SK-N-SH (cell line): ENCODE results near the gene ERC2. TPM values are rescaled to one million over a fixed set of nuclear protein-coding genes. Genes with fewer than 3 reads are reported as not detected.

Source experiments
- CTCF ChIA-PET: fragments of 300-600, 350-600 bp; formaldehyde crosslinking; extraction: SDS; loops from one replicate; lab custom pipeline; 2021; lab: Yijun Ruan, JAX
- POLR2A ChIA-PET: fragments of 350-600 bp; sonication (Branson Sonifier 250); formaldehyde crosslinking; extraction: SDS; loops from one replicate; lab custom pipeline; 2020; ENCODE audit warnings: antibody characterized with exemption, inconsistent platforms; lab: Yijun Ruan, JAX
- DNase-seq: peaks from one replicate; pipeline ENCODE4 v3.0.0; 2012
- H2AFZ ChIP-seq: fragments of 200-600 bp; sonication (generic); 2 replicates; pipeline ENCODE4 v1.8.1; 2016; ENCODE audit warnings: antibody characterized with exemption, mild to moderate bottlenecking, low read depth
- H3F3A ChIP-seq: fragments of 200-600 bp; sonication (generic); replicated peaks from 2 replicates; pipeline ENCODE3; 2016; ENCODE audit warnings: antibody characterized with exemption, mild to moderate bottlenecking; ENCODE audit not compliant: insufficient read depth
- H3K27ac ChIP-seq, 2 experiments: fragments of 200-500 bp in 1 of 2; fragments of 200-600 bp in 1 of 2; sonication (Bioruptor generic) in 1 of 2; sonication (generic), shearing (Covaris generic) in 1 of 2; 2 replicates each; pipeline versions ENCODE4 v1.5.1 to v1.6.1; 2014 to 2016; ENCODE audit warnings: low read depth in 2 of 2, inconsistent platforms in 1 of 2, low read length in 1 of 2, mild to moderate bottlenecking in 1 of 2, mixed read lengths in 1 of 2
- H3K27me3 ChIP-seq: fragments of 200-600 bp; sonication (generic), shearing (Covaris generic); 2 replicates; pipeline ENCODE4 v1.6.1; 2016; ENCODE audit warnings: mixed run types; ENCODE audit not compliant: insufficient read depth
- H3K36me3 ChIP-seq, 2 experiments: fragments of 200-500 bp in 1 of 2; fragments of 200-600 bp in 1 of 2; sonication (Bioruptor generic) in 1 of 2; sonication (generic) in 1 of 2; replicated peaks in 1 of 2; 2 replicates each; pipeline versions ENCODE3 to v1.5.1; 2014 to 2016; ENCODE audit warnings: low read length in 1 of 2, mild to moderate bottlenecking in 1 of 2; ENCODE audit not compliant: insufficient read depth in 2 of 2, control insufficient read depth in 1 of 2
- H3K4me1 ChIP-seq, 2 experiments: fragments of 200-500 bp in 1 of 2; fragments of 200-600 bp in 1 of 2; sonication (Bioruptor generic) in 1 of 2; sonication (generic), shearing (Covaris generic) in 1 of 2; 2 replicates each; pipeline versions ENCODE4 v1.5.1 to v1.6.1; 2014 to 2016; ENCODE audit warnings: low read depth in 1 of 2, low read length in 1 of 2, mixed run types in 1 of 2; ENCODE audit not compliant: insufficient read depth in 2 of 2, control insufficient read depth in 1 of 2
- H3K4me2 ChIP-seq: fragments of 200-600 bp; sonication (generic), shearing (Covaris generic); 2 replicates; pipeline ENCODE4 v1.6.1; 2017; ENCODE audit warnings: mixed run types
- H3K4me3 ChIP-seq, 2 experiments: fragments of 200-500 bp in 1 of 2; fragments of 200-600 bp in 1 of 2; sonication (Bioruptor generic) in 1 of 2; sonication (generic), shearing (Covaris generic) in 1 of 2; 2 replicates each; pipeline versions ENCODE4 v1.5.1 to v1.8.1; 2014 to 2016; ENCODE audit warnings: low read depth in 2 of 2, inconsistent platforms in 1 of 2, low read length in 1 of 2, mild to moderate bottlenecking in 1 of 2, mixed read lengths in 1 of 2, moderate library complexity in 1 of 2
- H3K79me2 ChIP-seq: fragments of 200-600 bp; sonication (generic); 2 replicates; pipeline ENCODE4 v1.8.1; 2017; ENCODE audit warnings: mild to moderate bottlenecking; ENCODE audit not compliant: insufficient read depth
- H3K9ac ChIP-seq: fragments of 200-600 bp; sonication (generic); 2 replicates; pipeline ENCODE4 v1.6.1; 2017; ENCODE audit warnings: mixed run types
- H3K9me2 ChIP-seq: fragments of 200-600 bp; sonication (generic); 2 replicates; pipeline ENCODE4 v1.6.1; 2017; ENCODE audit warnings: mixed run types
- H3K9me3 ChIP-seq: fragments of 200-600 bp; sonication (generic); 2 replicates; pipeline ENCODE4 v1.6.1; 2017; ENCODE audit warnings: mixed run types, mild to moderate bottlenecking, moderate library complexity
- H4K20me1 ChIP-seq: fragments of 200-600 bp; sonication (generic); 2 replicates; pipeline ENCODE4 v1.6.1; 2017; ENCODE audit warnings: mild to moderate bottlenecking, mixed run types; ENCODE audit not compliant: insufficient read depth
- ELF1 ChIP-seq: IDR thresholded peaks from 2 replicates; pipeline ENCODE4 v1.4.0; 2012
- EZH2phosphoT487 ChIP-seq: fragments of 200-600 bp; sonication (generic); IDR thresholded peaks from 2 replicates; pipeline ENCODE4 v1.6.1; 2017; ENCODE audit warnings: low read depth, mixed run types, mild to moderate bottlenecking, antibody characterized with exemption, moderate library complexity, borderline replicate concordance
- FOXJ3 ChIP-seq: sonication (generic); formaldehyde crosslinking; IDR thresholded peaks from 2 replicates; pipeline ENCODE4 v1.5.1; 2020; ENCODE audit warnings: mild to moderate bottlenecking, missing genetic modification reagents
- FOXM1 ChIP-seq: IDR thresholded peaks from 2 replicates; pipeline ENCODE4 v1.4.0; 2012; ENCODE audit warnings: low read depth, mild to moderate bottlenecking
- GABPA ChIP-seq: IDR thresholded peaks from 2 replicates; pipeline ENCODE4 v1.4.0; 2012; ENCODE audit warnings: low read depth, mild to moderate bottlenecking
- GATA2 ChIP-seq: sonication (generic); formaldehyde crosslinking; IDR thresholded peaks from 2 replicates; pipeline ENCODE4 v1.5.0; 2020; ENCODE audit warnings: mild to moderate bottlenecking, missing genetic modification reagents
- IRF3 ChIP-seq: fragments of 150-350 bp; IDR thresholded peaks from 2 replicates; pipeline ENCODE4 v1.6.1; 2016; ENCODE audit warnings: mild to moderate bottlenecking, low read depth, low read length
- JUND ChIP-seq: IDR thresholded peaks from 2 replicates; pipeline ENCODE4 v1.4.0; 2012
- MEF2A ChIP-seq: IDR thresholded peaks from 2 replicates; pipeline ENCODE4 v1.4.0; 2012; ENCODE audit warnings: low read depth, borderline replicate concordance
- MXI1 ChIP-seq: IDR thresholded peaks from 2 replicates; pipeline ENCODE4 v1.6.1; 2012; ENCODE audit warnings: mild to moderate bottlenecking, low read depth, low read length, improper control_type of control experiment
- NFIC ChIP-seq: IDR thresholded peaks from 2 replicates; pipeline ENCODE4 v1.4.0; 2012; ENCODE audit warnings: borderline replicate concordance
- NRF1 ChIP-seq: IDR thresholded peaks from 2 replicates; pipeline ENCODE4 v1.6.1; 2012; ENCODE audit warnings: low read depth, mild to moderate bottlenecking, low read length
- PBX3 ChIP-seq: IDR thresholded peaks from 2 replicates; pipeline ENCODE4; 2012
- RCOR1 ChIP-seq: fragments of 150-350 bp; IDR thresholded peaks from 2 replicates; pipeline ENCODE4 v1.6.1; 2017; ENCODE audit warnings: antibody characterized with exemption, low read length
- REST ChIP-seq: IDR thresholded peaks from 2 replicates; pipeline ENCODE4 v1.6.1; 2012; ENCODE audit warnings: mild to moderate bottlenecking, low read depth, low read length, moderate library complexity
- RXRA ChIP-seq: IDR thresholded peaks from 2 replicates; pipeline ENCODE4 v1.4.0; 2012; ENCODE audit warnings: low read depth, mild to moderate bottlenecking, borderline replicate concordance
- SIN3A ChIP-seq: IDR thresholded peaks from 2 replicates; pipeline ENCODE4 v1.6.1; 2012; ENCODE audit warnings: low read depth, mild to moderate bottlenecking, low read length, moderate library complexity, borderline replicate concordance
- TAF1 ChIP-seq: IDR thresholded peaks from 2 replicates; pipeline ENCODE4 v1.6.1; 2012; ENCODE audit warnings: low read depth, mild to moderate bottlenecking, low read length, moderate library complexity, borderline replicate concordance
- TCF12 ChIP-seq: IDR thresholded peaks from 2 replicates; pipeline ENCODE4 v1.4.0; 2012
- YY1 ChIP-seq: IDR thresholded peaks from 2 replicates; pipeline ENCODE4 v1.4.0; 2012; ENCODE audit warnings: low read depth, mild to moderate bottlenecking
- WGBS: methylation state at CpG from one replicate; pipeline ENCODE4 v1.1.6; 2017; ENCODE audit warnings: low lambda C conversion rate; 5-methylcytosine and 5-hydroxymethylcytosine counted together
- polyA plus RNA-seq, 3 experiments: library from polyadenylated mRNA; depleted of rRNA; stranded (reverse); fragments of >200 nt; gene quantifications; 2 replicates each; pipeline ENCODE4 v1.2.3, GENCODE V29; 2012
- TF ChIP-seq, protein P1 (sequence below): fragments of 150-350 bp; IDR thresholded peaks from 2 replicates; pipeline ENCODE4 v1.6.1; 2017; ENCODE audit warnings: antibody characterized with exemption, low read length, low read depth, borderline replicate concordance

Gene ERC2
- polyA plus RNA-seq, 1 of the 3 experiments (the other 2 are of a cell fraction), result 1.6 TPM

DNA sequence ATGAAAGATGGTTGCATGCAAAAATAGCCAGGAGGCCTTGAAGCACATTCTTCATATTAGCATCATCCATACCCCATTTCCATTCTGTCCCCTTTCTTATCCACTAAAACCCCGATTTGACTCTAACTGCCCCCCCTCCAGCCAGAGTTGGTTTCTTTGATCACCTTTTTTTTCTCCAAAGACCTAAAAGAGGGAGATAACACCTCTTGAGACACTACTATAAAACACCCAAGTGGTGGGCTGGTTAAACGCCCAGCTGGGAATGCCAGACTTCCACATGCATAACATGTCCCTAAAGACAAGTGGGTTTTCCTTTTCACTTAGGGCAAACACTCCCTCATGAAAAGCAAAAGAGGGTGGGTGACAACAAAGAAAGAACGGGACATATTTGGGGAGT, 847.2 kb downstream of the ERC2 start:
- POLR2A ChIA-PET, result no interaction called here
- Histone ChIP-seq H4K20me1 (no peaks in the 10 kb centered on the region), H3K27me3 (no peaks in the 10 kb centered on the region), H3K36me3 (no peaks in the 10 kb centered on the region), H3K79me2 (no peaks in the 10 kb centered on the region), H3K9ac (no peak overlapping the region), H3K27ac (no peak overlapping the region), H3F3A (no peaks in the 10 kb centered on the region), H2AFZ (no peak overlapping the region), H3K4me2 (no peak overlapping the region), H3K9me2 (no peaks in the 10 kb centered on the region), H3K4me1 (peaks cover 3 to 5% of the 10 kb centered on the region in 2 experiments; a peak in 2 of 4 replicates), H3K9me3 (no peaks in the 10 kb centered on the region), H3K4me3 (no peak overlapping the region)
- DNase-seq, result no peak
- WGBS, result 75% methylated on average over 3 of the region's 3 CpGs
- TF ChIP-seq EZH2phosphoT487 (no peak), SIN3A (no peak), GATA2 (CRISPR knock-in tag) (no peak), TCF12 (no peak), JUND (no peak), NRF1 (no peak), MEF2A (no peak), TAF1 (no peak)
- TF ChIP-seq, protein P1, sequence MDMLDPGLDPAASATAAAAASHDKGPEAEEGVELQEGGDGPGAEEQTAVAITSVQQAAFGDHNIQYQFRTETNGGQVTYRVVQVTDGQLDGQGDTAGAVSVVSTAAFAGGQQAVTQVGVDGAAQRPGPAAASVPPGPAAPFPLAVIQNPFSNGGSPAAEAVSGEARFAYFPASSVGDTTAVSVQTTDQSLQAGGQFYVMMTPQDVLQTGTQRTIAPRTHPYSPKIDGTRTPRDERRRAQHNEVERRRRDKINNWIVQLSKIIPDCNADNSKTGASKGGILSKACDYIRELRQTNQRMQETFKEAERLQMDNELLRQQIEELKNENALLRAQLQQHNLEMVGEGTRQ, result no peak
- CTCF ChIA-PET, result interaction anchor here (1.0 kb wide), 1 partner anchor 11 kb away, joined by 3 read pairs; no protein-coding TSS in a partner anchor

- POLR2A ChIA-PET, result no interaction called here
- no peaks in the 10 kb centered on the region for H3K79me2 ChIP-seq
- no peak for DNase-seq
- TF ChIP-seq RXRA, result no peak
- peak; percentile 26 for TF ChIP-seq PBX3
- TF ChIP-seq ELF1, result no peak
- TF ChIP-seq IRF3, result no peak
- TF ChIP-seq FOXM1, result no peak
- TF ChIP-seq MXI1, result no peak
- TF ChIP-seq TCF12, result 0 out of 2 replicates have a peak, but pooled peaks have one; percentile 14
- TF ChIP-seq FOXJ3 (CRISPR knock-in tag), result no peak
- TF ChIP-seq NFIC, result no peak
- no peak for TF ChIP-seq EZH2phosphoT487
- TF ChIP-seq YY1, result no peak
- no peak for TF ChIP-seq GABPA
- TF ChIP-seq RCOR1, result no peak
- TF ChIP-seq REST, result no peak
Measured at GRCh38 chr3:55620351-55621025, 847.8 kb downstream of the ERC2 start.

More at GRCh38 chr3:55620351-55621025, 847.8 kb downstream of the ERC2 start:
- Histone ChIP-seq H3K27me3 (no peaks in the 10 kb centered on the region), H3K4me1 (peaks cover 3 to 5% of the 10 kb centered on the region in 2 experiments; a peak in 2 of 4 replicates), H3F3A (no peaks in the 10 kb centered on the region), H2AFZ (peak overlapping the region; percentile 44; the same call in 1 of the 2 replicates), H3K4me3 (no peak overlapping the region), H3K4me2 (peak overlapping the region; percentile 56), H3K36me3 (no peaks in the 10 kb centered on the region), H4K20me1 (no peaks in the 10 kb centered on the region), H3K9ac (no peak overlapping the region), H3K9me2 (no peaks in the 10 kb centered on the region), H3K9me3 (no peaks in the 10 kb centered on the region), H3K27ac (peak overlapping the region in 1 of 2 experiments; percentile 30; a peak in 2 of 4 replicates)
- CTCF ChIA-PET, result interaction anchor here (1.0 kb wide), 1 partner anchor 11 kb away, joined by 3 read pairs; no protein-coding TSS in a partner anchor
- 52% methylated on average over 12 of the region's 12 CpGs for WGBS
